Activated naive CD8-positive, alpha-beta T cell treated with anti-CD3 and anti-CD28 coated beads, Interleukin-2, amount 50 U/mL, for 16 hours (primary cell): ENCODE results near the gene DNAJC3.

ENCODE experiments used
- DNase-seq: peaks from one replicate; pipeline ENCODE4 v3.0.0-alpha.2; 2020; ENCODE audit warnings: low read depth, low spot score

Gene DNAJC3

GRCh38 chr13:95841894-95842293, 165.0 kb downstream of the DNAJC3 start:
- no peak for DNase-seq

DNA sequence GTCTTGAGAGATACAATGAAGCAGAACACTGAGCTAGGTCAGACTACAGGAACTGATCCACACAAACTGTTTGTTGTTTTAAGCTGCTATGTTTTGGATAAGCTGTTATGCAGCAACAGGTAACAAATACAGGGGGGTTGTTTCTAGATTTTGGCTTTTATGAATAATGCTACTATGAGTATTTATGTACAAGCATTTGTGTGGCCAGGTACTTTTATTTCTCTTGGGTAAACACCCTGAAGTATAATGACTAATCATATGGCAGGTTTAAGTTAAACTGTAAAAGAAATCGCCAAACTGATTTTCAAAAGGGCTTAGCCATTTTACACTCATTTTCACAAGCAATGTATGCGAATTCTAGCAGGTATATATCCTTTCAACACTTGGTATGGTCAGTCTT, 166.0 kb downstream of the DNAJC3 start:
- no peak for DNase-seq
